HG02981 (cell line): ENCODE measurements around the gene ARHGEF7.

Experiments
- ATAC-seq: cut with Tn5 transposase; IDR thresholded peaks from one replicate; pipeline ENCODE4 v1.9.1; 2021; ENCODE audit warnings: mild to moderate bottlenecking, moderate library complexity; ENCODE audit not compliant: unreplicated experiment

The ARHGEF7 gene

GRCh38 chr13:111337741-111338140 lies 222.6 kb downstream of the ARHGEF7 start:
- ATAC-seq: no peak

GRCh38 chr13:111338841-111339240 lies 223.7 kb downstream of the ARHGEF7 start:
- ATAC-seq: no peak

GRCh38 chr13:111339366-111340143 lies 224.4 kb downstream of the ARHGEF7 start:
- ATAC-seq: no peak

- ATAC-seq: no peak
Observed at GRCh38 chr13:111341886-111342285, 226.8 kb downstream of the ARHGEF7 start.

GRCh38 chr13:111342721-111343120 lies 227.6 kb downstream of the ARHGEF7 start:
- no peak for ATAC-seq

- no peak for ATAC-seq
Observed at GRCh38 chr13:111343186-111343805, 228.2 kb downstream of the ARHGEF7 start.

- ATAC-seq: no peak
Observed at GRCh38 chr13:111344471-111345191, 229.5 kb downstream of the ARHGEF7 start.

GRCh38 chr13:111345682-111346081 lies 230.6 kb downstream of the ARHGEF7 start:
- no peak for ATAC-seq

GRCh38 chr13:111346101-111346680 lies 231.1 kb downstream of the ARHGEF7 start:
- ATAC-seq: no peak

- no peak for ATAC-seq
Observed at GRCh38 chr13:111347438-111347837, 232.3 kb downstream of the ARHGEF7 start.

GRCh38 chr13:111353508-111353907 lies 238.4 kb downstream of the ARHGEF7 start:
- no peak for ATAC-seq

GRCh38 chr13:111354789-111355188 lies 239.7 kb downstream of the ARHGEF7 start:
- no peak for ATAC-seq
